HG03575 (cell line): ENCODE data around the gene LRP3.
"Not testable (repeated sequence)": the region's sequence is repeated elsewhere in the genome, so short reads cannot be mapped to it uniquely, and the experiment has no call there.

Experiments used
- ATAC-seq: cut with Tn5 transposase; IDR thresholded peaks from one replicate; pipeline ENCODE4 v1.9.1; 2021; ENCODE audit not compliant: unreplicated experiment, insufficient number of reproducible peaks, low FRiP score; ENCODE audit errors: extremely low read depth

LRP3 gene

GRCh38 chr19:33210266-33210940, 16.3 kb downstream of the LRP3 start:
- no peak for ATAC-seq

DNA sequence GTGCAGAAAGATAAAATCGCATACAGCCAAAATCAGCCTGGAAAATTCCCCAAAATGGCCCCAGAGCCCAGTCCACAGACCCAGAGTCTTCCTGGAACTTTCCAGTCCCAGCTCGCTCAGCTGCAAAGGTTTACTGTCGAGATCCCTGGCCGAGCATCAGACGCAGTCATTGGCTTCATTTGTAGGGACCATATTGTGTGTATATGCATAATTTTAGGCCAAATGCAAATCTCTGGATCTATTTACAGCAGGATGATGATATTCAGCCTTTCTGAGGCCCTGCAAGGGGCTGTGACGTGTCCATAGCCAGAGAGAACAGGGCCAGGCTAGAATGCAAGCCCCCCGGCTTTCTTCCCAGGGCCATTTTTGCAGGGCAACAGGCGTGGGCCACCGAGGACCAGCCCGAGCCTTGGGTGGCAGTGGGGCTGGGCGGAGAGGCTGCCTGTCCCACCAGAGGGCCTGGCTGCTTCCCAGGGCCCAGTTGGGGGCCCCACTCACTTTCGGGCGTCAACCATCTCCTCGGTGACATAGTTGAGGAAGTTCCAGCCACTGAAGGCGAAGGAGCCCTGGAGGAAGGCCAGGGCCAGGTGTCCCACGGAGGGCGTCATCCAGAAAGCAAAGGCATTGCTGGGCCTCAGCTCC, 17.8 kb downstream of the LRP3 start:
- no peak for ATAC-seq

DNA sequence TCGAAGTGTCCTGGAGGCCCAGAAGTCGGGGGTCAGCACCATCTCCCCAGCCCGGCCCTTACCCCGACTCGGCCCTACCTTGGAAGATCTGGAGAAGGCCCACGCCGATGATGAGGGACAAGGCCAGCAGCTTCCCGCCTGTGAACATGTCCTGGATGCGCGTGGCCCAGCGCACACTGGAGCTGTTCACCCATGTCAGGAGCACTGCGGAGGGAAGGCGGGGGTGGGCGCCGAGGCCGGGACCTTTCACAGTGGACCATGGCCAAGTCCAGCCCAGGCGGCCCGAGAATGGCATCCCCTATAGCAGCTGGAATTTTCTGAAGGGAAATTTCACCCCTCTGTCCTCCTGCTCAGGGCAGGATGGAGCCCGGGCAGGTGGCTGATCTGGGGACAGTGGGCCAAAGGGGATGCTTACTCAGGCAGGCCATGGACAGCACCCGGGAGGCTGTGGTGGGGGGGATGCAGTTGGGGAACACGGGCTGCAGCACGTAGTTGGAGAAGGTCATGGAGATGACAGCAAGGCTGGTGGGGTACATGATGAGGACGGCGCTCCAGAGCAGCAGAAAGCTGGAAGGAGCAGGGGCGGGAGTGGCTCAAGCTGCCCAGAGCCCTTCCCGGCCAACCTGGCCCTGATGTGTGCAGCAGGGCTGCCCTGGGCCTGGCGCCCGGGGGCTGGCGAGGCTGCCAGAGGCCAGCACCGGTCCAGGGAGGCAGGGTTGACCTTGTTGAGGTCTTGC, 18.5 kb downstream of the LRP3 start:
- ATAC-seq: no peak

DNA sequence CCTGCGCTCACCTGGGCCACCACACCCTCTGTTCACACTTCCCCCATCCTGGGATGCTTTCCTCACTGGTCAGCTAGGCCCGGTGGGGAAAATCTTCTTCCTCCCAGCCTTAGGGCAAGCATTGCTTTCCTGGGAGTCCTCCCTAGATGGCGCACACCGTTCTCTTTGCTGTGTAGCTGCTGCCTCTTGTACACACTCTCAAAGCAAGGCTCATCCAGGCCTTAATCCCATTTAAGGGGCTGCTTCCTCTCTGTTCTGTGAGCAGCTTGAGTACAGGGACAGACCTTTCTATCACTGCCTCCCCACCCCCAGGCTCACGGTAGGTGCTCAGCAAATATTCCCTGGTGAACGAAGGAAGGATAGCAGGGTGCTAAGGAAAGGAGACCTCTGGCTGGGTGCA, 20.5 kb downstream of the LRP3 start:
- no peak for ATAC-seq

GRCh38 chr19:33215438-33216197, 21.5 kb downstream of the LRP3 start:
- ATAC-seq: no peak

DNA sequence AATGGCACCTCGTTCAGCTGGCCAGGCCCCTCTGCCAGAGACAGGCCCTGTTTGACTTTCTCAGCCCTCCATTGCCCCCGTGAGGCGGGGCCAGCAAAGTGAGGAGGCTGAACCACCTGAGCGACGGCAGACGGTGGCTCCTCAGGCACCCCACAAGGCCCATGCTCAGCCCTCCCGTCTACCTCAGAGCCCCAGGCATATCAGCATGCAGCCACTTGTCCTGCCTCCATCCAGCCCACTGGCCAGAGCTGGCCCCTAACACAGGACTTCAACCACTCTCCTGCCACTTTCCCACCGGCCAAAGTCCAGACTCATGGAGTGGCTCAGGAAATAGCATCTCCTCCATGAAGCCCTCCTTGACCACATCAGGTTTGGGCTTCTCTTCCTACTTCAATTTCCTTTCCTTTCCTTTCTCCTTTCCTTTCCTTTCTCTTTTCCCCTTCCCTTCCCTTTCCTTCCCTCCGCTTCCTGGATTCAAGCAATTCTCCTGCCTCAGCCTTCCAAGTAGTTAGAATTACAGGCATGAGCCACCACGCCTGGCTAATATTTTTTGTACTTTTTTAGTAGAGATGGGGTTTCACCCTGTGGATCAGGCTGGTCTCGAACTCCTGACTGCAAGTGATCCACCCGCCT, 22.2 kb downstream of the LRP3 start:
- ATAC-seq: no peak

GRCh38 chr19:33217881-33218280, 23.8 kb downstream of the LRP3 start:
- ATAC-seq: no peak

GRCh38 chr19:33219261-33219815, 25.2 kb downstream of the LRP3 start:
- ATAC-seq: no peak

- ATAC-seq: no peak
Observed at GRCh38 chr19:33220115-33220514, 26.0 kb downstream of the LRP3 start.

GRCh38 chr19:33220735-33221134, 26.6 kb downstream of the LRP3 start:
- no peak for ATAC-seq

- ATAC-seq: no peak
Observed at GRCh38 chr19:33221638-33222037, 27.5 kb downstream of the LRP3 start.

DNA sequence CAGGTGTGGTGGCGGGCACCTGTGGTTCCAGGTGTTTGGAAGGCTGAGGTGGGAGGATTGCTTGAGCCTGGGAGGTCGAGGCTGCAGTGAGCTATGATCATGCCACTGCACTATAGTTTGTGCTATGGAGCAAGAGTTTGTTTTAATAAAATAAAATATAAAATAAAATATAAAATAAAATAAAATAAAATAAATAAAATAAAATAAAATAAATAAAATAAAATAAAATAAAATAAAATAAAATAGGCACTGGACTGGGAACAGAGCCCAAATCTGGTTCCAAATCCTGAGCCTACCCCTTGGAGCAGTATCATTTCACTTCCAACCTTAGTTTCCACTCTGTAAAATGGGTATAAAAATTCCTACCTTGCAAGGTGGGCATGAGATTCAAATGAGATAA, 28.1 kb downstream of the LRP3 start:
- ATAC-seq: not testable (repeated sequence)

- no peak for ATAC-seq
Observed at GRCh38 chr19:33224694-33225457, 30.7 kb downstream of the LRP3 start.

DNA sequence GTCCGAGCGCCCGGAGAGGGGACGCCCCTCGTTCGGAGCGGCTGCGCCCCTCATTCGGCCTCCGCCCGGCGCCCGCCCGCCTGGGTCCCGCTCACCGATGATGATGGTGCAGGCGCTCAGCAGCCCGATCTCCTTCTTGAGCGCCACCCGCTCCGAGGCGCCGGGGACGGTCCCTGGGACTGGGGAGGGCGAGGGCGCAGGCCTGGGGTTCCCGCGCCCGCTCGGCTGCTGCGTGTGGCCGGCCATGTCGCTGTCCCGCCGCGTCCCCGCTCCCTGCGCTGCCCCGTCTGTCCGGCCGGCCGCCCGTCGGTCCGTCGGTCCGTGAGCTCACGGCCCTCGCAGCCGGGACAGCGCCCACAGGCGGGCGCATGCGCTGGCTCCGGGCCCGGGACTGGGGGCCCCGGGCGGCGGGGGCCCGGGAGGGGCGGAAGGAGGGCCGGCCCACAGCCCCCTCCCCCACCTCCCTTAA, 31.4 kb downstream of the LRP3 start, which contains the start of gene SLC7A10:
TSS of gene SLC7A10 (minus strand) at position 393 of the 469 bp plus-strand sequence. CDS start at position 246, 147 bp downstream.
- ATAC-seq: no peak

GRCh38 chr19:33226550-33227241, 32.6 kb downstream of the LRP3 start:
- ATAC-seq: no peak

GRCh38 chr19:33227242-33227650, 33.1 kb downstream of the LRP3 start:
- no peak for ATAC-seq

DNA sequence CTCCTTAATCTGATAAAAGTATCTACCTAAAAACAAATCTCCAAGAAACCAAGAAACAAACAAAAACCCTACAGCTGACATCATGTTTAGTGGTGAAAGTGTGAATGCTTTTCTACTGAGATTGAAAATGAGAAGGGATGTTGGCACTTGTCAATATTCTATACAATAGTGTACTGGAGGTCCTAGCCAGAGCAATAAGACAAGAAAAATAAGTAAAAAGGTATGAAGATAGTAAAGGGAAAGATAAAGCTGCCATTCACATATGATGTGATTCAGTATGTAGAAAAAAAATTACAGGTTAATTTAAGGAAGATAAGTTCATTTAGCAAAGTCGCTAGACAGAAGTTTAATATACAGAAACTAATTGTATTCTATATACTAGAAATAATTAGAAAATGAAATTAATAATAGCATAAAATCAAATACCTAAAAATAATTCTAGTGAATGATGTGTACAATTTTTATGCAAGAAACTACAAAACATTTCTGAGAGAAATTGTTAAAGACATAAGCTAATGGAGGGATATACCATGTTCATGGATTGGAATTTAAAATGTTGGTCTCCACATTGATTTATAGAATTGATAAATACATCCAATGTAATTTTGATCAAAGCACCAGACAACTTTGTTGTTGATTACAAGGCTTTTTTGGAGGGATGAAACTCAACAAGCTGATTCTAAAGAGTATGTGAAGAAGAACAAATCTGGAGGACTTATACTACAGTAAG, 33.9 kb downstream of the LRP3 start:
- no peak for ATAC-seq
